Tibial nerve (tissue), 3 donors: ENCODE data around the gene ZNF609.

Experiments
- POLR2A ChIP-seq, 2 donors: fragments of 450-650 bp; IDR thresholded peaks; one replicate each; pipeline ENCODE4 v1.6.1; 2017; ENCODE audit warnings: antibody characterized with exemption in 2 of 2, mild to moderate bottlenecking in 2 of 2, moderate library complexity in 2 of 2
- TF ChIP-seq, protein P1 (sequence below), 5 experiments: fragments of 200-600 bp in 3 of 5; fragments of 450-650 bp in 2 of 5; sonication (generic) in 3 of 5; IDR thresholded peaks; one replicate each; pipeline ENCODE4 v1.5.1; 2016 to 2019; ENCODE audit warnings: antibody characterized with exemption in 5 of 5, mild to moderate bottlenecking in 3 of 5, moderate library complexity in 2 of 5

DNA sequence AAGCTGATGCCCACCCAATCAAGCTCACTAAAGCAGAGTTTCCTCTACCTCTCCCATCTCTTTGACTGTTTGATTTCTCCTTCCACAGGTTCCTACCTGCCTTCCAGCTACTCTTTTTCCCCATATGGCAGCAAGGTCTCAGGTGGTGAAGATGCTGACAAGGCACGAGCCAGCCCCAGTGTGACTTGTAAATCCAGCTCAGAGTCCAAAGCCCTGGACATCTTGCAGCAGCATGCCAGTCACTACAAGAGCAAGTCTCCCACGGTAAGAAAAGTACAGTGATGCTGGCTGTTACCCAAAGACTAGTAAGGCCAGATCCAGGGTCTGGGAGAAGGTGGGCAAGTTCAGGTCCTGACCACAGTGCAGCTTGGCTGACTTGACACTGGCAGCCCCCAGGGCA, 219.7 kb downstream of the ZNF609 start:
- TF ChIP-seq, protein P1, sequence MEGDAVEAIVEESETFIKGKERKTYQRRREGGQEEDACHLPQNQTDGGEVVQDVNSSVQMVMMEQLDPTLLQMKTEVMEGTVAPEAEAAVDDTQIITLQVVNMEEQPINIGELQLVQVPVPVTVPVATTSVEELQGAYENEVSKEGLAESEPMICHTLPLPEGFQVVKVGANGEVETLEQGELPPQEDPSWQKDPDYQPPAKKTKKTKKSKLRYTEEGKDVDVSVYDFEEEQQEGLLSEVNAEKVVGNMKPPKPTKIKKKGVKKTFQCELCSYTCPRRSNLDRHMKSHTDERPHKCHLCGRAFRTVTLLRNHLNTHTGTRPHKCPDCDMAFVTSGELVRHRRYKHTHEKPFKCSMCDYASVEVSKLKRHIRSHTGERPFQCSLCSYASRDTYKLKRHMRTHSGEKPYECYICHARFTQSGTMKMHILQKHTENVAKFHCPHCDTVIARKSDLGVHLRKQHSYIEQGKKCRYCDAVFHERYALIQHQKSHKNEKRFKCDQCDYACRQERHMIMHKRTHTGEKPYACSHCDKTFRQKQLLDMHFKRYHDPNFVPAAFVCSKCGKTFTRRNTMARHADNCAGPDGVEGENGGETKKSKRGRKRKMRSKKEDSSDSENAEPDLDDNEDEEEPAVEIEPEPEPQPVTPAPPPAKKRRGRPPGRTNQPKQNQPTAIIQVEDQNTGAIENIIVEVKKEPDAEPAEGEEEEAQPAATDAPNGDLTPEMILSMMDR (IDR thresholded peaks at IDR 0.05) = no peak
- TF ChIP-seq POLR2A (IDR thresholded peaks at IDR 0.05) = no peak
